Immature natural killer cell (primary cell): Measurements from ENCODE around the gene MEIS2. TPM values are rescaled to one million over a fixed set of nuclear protein-coding genes. Genes with fewer than 3 reads are reported as not detected.

ENCODE experiments used
- DNase-seq, 3 donors: peaks; one replicate each; pipeline ENCODE4 v3.0.0; 2022; ENCODE audit warnings: mixed read lengths in 1 of 3
- H3K27ac Mint-ChIP-seq, 6 donors: one replicate each; pipeline ENCODE4 v1.8.0; 2020; ENCODE audit warnings: mixed read lengths in 6 of 6, mild to moderate bottlenecking in 5 of 6, inconsistent platforms in 4 of 6, moderate library complexity in 3 of 6
- H3K27me3 Mint-ChIP-seq, 3 donors: one replicate each; pipeline ENCODE4 v1.8.0; 2020 to 2021; ENCODE audit warnings: low read depth in 3 of 3, mild to moderate bottlenecking in 3 of 3, mixed read lengths in 3 of 3, moderate library complexity in 3 of 3, inconsistent platforms in 1 of 3
- H3K36me3 Mint-ChIP-seq, 3 donors: one replicate each; pipeline ENCODE4 v1.8.0; 2020; ENCODE audit warnings: mixed read lengths in 3 of 3, inconsistent platforms in 2 of 3, mild to moderate bottlenecking in 2 of 3
- H3K4me1 Mint-ChIP-seq, 2 donors: one replicate each; pipeline ENCODE4 v1.8.0; 2020; ENCODE audit warnings: inconsistent platforms in 2 of 2, mild to moderate bottlenecking in 2 of 2, mixed read lengths in 2 of 2, moderate library complexity in 1 of 2
- H3K4me3 Mint-ChIP-seq, 5 donors: one replicate each; pipeline ENCODE4 v1.8.0; 2020; ENCODE audit warnings: mild to moderate bottlenecking in 5 of 5, mixed read lengths in 5 of 5, inconsistent platforms in 3 of 5, moderate library complexity in 3 of 5
- H3K9me3 Mint-ChIP-seq, 6 donors: one replicate each; pipeline ENCODE4 v1.8.0; 2020; ENCODE audit warnings: mild to moderate bottlenecking in 6 of 6, mixed read lengths in 6 of 6, inconsistent platforms in 4 of 6, moderate library complexity in 3 of 6
- polyA plus RNA-seq, 3 donors: library from polyadenylated mRNA; unstranded; fragments of 300-500 nt; fragmentation: Illumina TruSeq; gene quantifications; one replicate each; pipeline ENCODE4 v1.2.3, GENCODE V29; 2021

MEIS2 gene
- polyA plus RNA-seq, 3 donors from 2014 or later: not detected

- Mint-ChIP-seq H3K4me1 (no peaks in the 10 kb centered on the region), H3K4me3 (no peak overlapping the region), H3K36me3 (no peaks in the 10 kb centered on the region), H3K9me3 (peaks cover 0 to 12% (median 3%) of the 10 kb centered on the region in 6 donors), H3K27ac (no peak overlapping the region), H3K27me3 (no peaks in the 10 kb centered on the region)
- no peak for DNase-seq
Observed at GRCh38 chr15:36911322-36911944, 188.9 kb downstream of the MEIS2 start.

- Mint-ChIP-seq H3K27me3 (no peaks in the 10 kb centered on the region), H3K4me3 (no peak overlapping the region), H3K36me3 (no peaks in the 10 kb centered on the region), H3K4me1 (no peaks in the 10 kb centered on the region), H3K27ac (no peak overlapping the region), H3K9me3 (peaks cover 0 to 5% (median under 1%) of the 10 kb centered on the region in 6 donors)
- DNase-seq: no peak
Observed at GRCh38 chr15:36908991-36909390, 191.4 kb downstream of the MEIS2 start.

DNA sequence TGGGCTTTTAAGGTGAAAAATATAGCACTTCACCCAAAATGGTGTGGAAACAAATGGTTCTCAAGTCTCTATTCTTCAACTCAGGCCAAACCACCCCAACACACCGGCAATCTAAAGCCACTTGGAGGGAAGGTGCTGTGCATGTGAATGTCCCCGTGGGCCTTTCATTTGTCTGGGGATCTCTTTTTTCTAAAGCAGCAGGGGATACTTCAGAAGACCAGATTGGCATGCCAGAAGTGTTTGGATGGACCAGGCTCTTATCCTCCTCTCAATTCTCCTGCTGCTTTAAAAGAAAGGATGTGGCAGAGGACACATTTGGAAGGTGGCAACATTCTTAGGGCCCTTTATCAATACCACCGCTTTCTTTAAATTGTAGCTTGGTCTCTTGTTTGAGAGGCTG lies 193.1 kb downstream of the MEIS2 start:
- H3K36me3 Mint-ChIP-seq: no peaks in the 10 kb centered on the region
- no peak for DNase-seq
- H3K4me3 Mint-ChIP-seq: no peak overlapping the region
- no peaks in the 10 kb centered on the region for H3K27me3 Mint-ChIP-seq
- peaks cover 0 to 8% (median 0%) of the 10 kb centered on the region in 6 donors for H3K9me3 Mint-ChIP-seq
- no peak overlapping the region for H3K27ac Mint-ChIP-seq
- H3K4me1 Mint-ChIP-seq: no peaks in the 10 kb centered on the region

GRCh38 chr15:36905908-36906307 lies 194.4 kb downstream of the MEIS2 start:
- Mint-ChIP-seq H3K27ac (no peak overlapping the region), H3K4me3 (no peak overlapping the region), H3K4me1 (no peaks in the 10 kb centered on the region), H3K36me3 (no peaks in the 10 kb centered on the region), H3K27me3 (no peaks in the 10 kb centered on the region), H3K9me3 (peaks cover 0 to 8% (median 0%) of the 10 kb centered on the region in 6 donors)
- DNase-seq: no peak

- Mint-ChIP-seq H3K9me3 (peaks cover 0 to 8% (median 0%) of the 10 kb centered on the region in 6 donors), H3K27ac (no peak overlapping the region), H3K4me3 (no peak overlapping the region)
Observed at GRCh38 chr15:36904715-36905114, 195.6 kb downstream of the MEIS2 start.

GRCh38 chr15:36903922-36904556 lies 196.3 kb downstream of the MEIS2 start:
- no peaks in the 10 kb centered on the region for H3K36me3 Mint-ChIP-seq
- peaks cover 0 to 2% (median 0%) of the 10 kb centered on the region in 6 donors for H3K9me3 Mint-ChIP-seq
- no peak overlapping the region for H3K4me3 Mint-ChIP-seq
- no peaks in the 10 kb centered on the region for H3K4me1 Mint-ChIP-seq
- H3K27ac Mint-ChIP-seq: no peak overlapping the region
- H3K27me3 Mint-ChIP-seq: no peaks in the 10 kb centered on the region
- DNase-seq: no peak

More at GRCh38 chr15:36904715-36905114, 195.6 kb downstream of the MEIS2 start:
- H3K27me3 Mint-ChIP-seq: no peaks in the 10 kb centered on the region
- H3K4me1 Mint-ChIP-seq: no peaks in the 10 kb centered on the region
- no peak for DNase-seq
- no peaks in the 10 kb centered on the region for H3K36me3 Mint-ChIP-seq

DNA sequence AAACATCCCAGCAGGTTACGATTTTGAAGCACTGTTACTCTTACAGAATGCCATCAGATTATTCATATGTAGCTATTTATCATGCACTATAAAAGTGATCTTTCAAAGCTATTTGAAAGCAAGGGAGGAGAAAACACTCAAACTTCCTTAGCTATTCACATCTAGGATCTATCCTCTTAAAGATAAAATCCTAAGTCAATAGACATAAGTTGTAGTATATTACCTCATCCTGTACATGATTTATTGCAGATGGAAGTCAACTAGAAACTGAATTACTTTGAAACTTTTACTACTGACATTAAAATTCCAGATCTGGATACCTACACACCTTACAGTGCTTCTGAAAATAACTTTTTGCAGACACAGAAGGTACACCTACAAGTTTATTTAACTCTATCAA lies 197.2 kb downstream of the MEIS2 start:
- H3K9me3 Mint-ChIP-seq: peaks cover 0 to 5% (median 0%) of the 10 kb centered on the region in 6 donors
- no peaks in the 10 kb centered on the region for H3K4me1 Mint-ChIP-seq
- no peak overlapping the region for H3K4me3 Mint-ChIP-seq
- H3K27ac Mint-ChIP-seq: no peak overlapping the region
- no peaks in the 10 kb centered on the region for H3K27me3 Mint-ChIP-seq
- no peaks in the 10 kb centered on the region for H3K36me3 Mint-ChIP-seq
- DNase-seq: no peak

DNA sequence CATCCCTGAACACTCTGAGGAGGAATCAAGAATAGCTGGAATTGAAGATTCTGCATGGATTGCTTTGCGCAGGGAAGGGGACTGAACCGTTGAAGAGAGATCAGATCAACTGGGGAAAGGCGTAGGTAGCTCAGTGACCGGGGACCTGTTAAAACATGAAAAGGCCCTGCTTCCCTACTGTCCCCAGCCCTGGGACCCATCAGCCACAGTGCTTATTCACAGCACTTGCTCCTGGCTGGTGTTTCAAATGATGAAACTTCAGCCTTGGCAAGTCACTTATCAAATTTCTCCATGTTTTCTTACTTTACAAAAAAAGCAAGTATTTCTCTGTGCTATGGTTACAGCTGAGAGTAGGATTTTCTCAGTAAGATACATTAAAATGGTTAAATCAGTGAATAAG lies 199.3 kb downstream of the MEIS2 start:
- Mint-ChIP-seq H3K27me3 (peaks cover 0 to 2% (median 1%) of the 10 kb centered on the region in 3 donors), H3K9me3 (peaks cover 0 to 5% (median 0%) of the 10 kb centered on the region in 6 donors), H3K4me1 (no peaks in the 10 kb centered on the region), H3K36me3 (no peaks in the 10 kb centered on the region), H3K4me3 (no peak overlapping the region), H3K27ac (no peak overlapping the region)
- no peak for DNase-seq

GRCh38 chr15:36899696-36900095 lies 200.7 kb downstream of the MEIS2 start:
- Mint-ChIP-seq H3K27me3 (peaks cover 0 to 2% (median 1%) of the 10 kb centered on the region in 3 donors), H3K27ac (no peak overlapping the region), H3K36me3 (no peaks in the 10 kb centered on the region), H3K4me3 (no peak overlapping the region), H3K9me3 (peaks cover 0 to 5% (median 0%) of the 10 kb centered on the region in 6 donors), H3K4me1 (no peaks in the 10 kb centered on the region)
- DNase-seq: no peak

- no peak for DNase-seq
- no peaks in the 10 kb centered on the region for H3K4me1 Mint-ChIP-seq
- H3K9me3 Mint-ChIP-seq: peaks cover 0 to 5% (median 0%) of the 10 kb centered on the region in 6 donors
- H3K27ac Mint-ChIP-seq: no peak overlapping the region
- no peaks in the 10 kb centered on the region for H3K36me3 Mint-ChIP-seq
- peaks cover 0 to 2% (median 1%) of the 10 kb centered on the region in 3 donors for H3K27me3 Mint-ChIP-seq
- no peak overlapping the region for H3K4me3 Mint-ChIP-seq
Observed at GRCh38 chr15:36898536-36899126, 201.7 kb downstream of the MEIS2 start.

GRCh38 chr15:36897834-36898233 lies 202.5 kb downstream of the MEIS2 start:
- DNase-seq: no peak
- no peak overlapping the region for H3K4me3 Mint-ChIP-seq
- H3K27ac Mint-ChIP-seq: no peak overlapping the region
- peaks cover 0 to 2% (median 1%) of the 10 kb centered on the region in 3 donors for H3K27me3 Mint-ChIP-seq
- no peaks in the 10 kb centered on the region for H3K36me3 Mint-ChIP-seq
- no peaks in the 10 kb centered on the region for H3K4me1 Mint-ChIP-seq
- H3K9me3 Mint-ChIP-seq: peaks cover 0 to 5% (median 0%) of the 10 kb centered on the region in 6 donors

GRCh38 chr15:36896949-36897348 lies 203.4 kb downstream of the MEIS2 start:
- Mint-ChIP-seq H3K27ac (no peak overlapping the region), H3K9me3 (peaks cover 0 to 5% (median 0%) of the 10 kb centered on the region in 6 donors), H3K4me1 (no peaks in the 10 kb centered on the region)

GRCh38 chr15:36894075-36894474 lies 206.3 kb downstream of the MEIS2 start:
- Mint-ChIP-seq H3K4me3 (no peak overlapping the region), H3K27me3 (peaks cover 3 to 7% (median 5%) of the 10 kb centered on the region in 3 donors), H3K9me3 (peaks cover 0 to 16% (median 1%) of the 10 kb centered on the region in 6 donors), H3K4me1 (no peaks in the 10 kb centered on the region), H3K36me3 (peaks cover 0 to under 1% (median 0%) of the 10 kb centered on the region in 3 donors), H3K27ac (no peak overlapping the region)
- DNase-seq: no peak

More at GRCh38 chr15:36896949-36897348, 203.4 kb downstream of the MEIS2 start:
- no peak overlapping the region for H3K4me3 Mint-ChIP-seq
- no peak for DNase-seq
- H3K36me3 Mint-ChIP-seq: no peaks in the 10 kb centered on the region
- peaks cover 0 to 2% (median 1%) of the 10 kb centered on the region in 3 donors for H3K27me3 Mint-ChIP-seq

DNA sequence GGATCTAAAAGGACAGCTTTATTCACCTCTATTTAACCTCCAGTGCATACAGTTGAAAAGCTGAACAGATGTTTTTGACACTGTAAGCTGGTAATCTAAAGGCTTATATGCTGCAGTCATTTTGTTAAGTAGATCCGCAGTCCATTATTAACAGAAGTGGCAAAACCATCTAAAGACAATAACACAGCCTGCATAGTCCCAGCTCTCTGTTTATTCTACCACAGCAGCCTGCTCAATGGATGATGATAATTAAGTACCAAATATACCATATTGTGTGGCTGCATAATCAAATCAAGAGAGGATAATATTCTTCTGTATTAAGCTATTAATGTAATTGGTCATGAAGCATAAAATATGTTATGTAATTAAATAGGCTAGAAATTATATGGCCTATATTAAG lies 207.1 kb downstream of the MEIS2 start:
- Mint-ChIP-seq H3K36me3 (peaks cover 0 to 4% (median 0%) of the 10 kb centered on the region in 3 donors), H3K27me3 (peaks cover 7 to 9% (median 7%) of the 10 kb centered on the region in 3 donors), H3K9me3 (peaks cover 0 to 16% (median 2%) of the 10 kb centered on the region in 6 donors), H3K4me1 (no peaks in the 10 kb centered on the region), H3K4me3 (no peak overlapping the region), H3K27ac (no peak overlapping the region)
- no peak for DNase-seq
